HG02571 (cell line): ENCODE data around the gene PRKN.

Experiments used
- ATAC-seq: cut with Tn5 transposase; IDR thresholded peaks from one replicate; pipeline ENCODE4 v1.9.1; 2021; ENCODE audit warnings: mild to moderate bottlenecking, moderate library complexity; ENCODE audit not compliant: unreplicated experiment

PRKN gene

GRCh38 chr6:162014069-162014811, 713.3 kb downstream of the PRKN start:
- no peak for ATAC-seq

GRCh38 chr6:162005372-162005771, 722.2 kb downstream of the PRKN start:
- no peak for ATAC-seq

- no peak for ATAC-seq
Measured at GRCh38 chr6:161996783-161997182, 730.8 kb downstream of the PRKN start.

GRCh38 chr6:161985876-161986423, 741.6 kb downstream of the PRKN start:
- ATAC-seq = no peak

- no peak for ATAC-seq
Measured at GRCh38 chr6:161984713-161985112, 742.9 kb downstream of the PRKN start.

GRCh38 chr6:161976553-161976952, 751.0 kb downstream of the PRKN start:
- no peak for ATAC-seq

- ATAC-seq = no peak
Measured at GRCh38 chr6:161973064-161973463, 754.5 kb downstream of the PRKN start.

- no peak for ATAC-seq
Measured at GRCh38 chr6:161971043-161971442, 756.5 kb downstream of the PRKN start.

- no peak for ATAC-seq
Measured at GRCh38 chr6:161963634-161964234, 763.8 kb downstream of the PRKN start.

- no peak for ATAC-seq
Measured at GRCh38 chr6:161963181-161963580, 764.4 kb downstream of the PRKN start.

GRCh38 chr6:161961796-161962195, 765.8 kb downstream of the PRKN start:
- no peak for ATAC-seq

- ATAC-seq = no peak
Measured at GRCh38 chr6:161961046-161961445, 766.5 kb downstream of the PRKN start.

- no peak for ATAC-seq
Measured at GRCh38 chr6:161959072-161959471, 768.5 kb downstream of the PRKN start.

GRCh38 chr6:161956082-161956481, 771.5 kb downstream of the PRKN start:
- ATAC-seq = no peak

GRCh38 chr6:161954699-161955276, 772.8 kb downstream of the PRKN start:
- ATAC-seq = no peak

GRCh38 chr6:161954077-161954476, 773.5 kb downstream of the PRKN start:
- ATAC-seq = no peak

- no peak for ATAC-seq
Measured at GRCh38 chr6:161951126-161951525, 776.4 kb downstream of the PRKN start.

- ATAC-seq = no peak
Measured at GRCh38 chr6:161949531-161949930, 778.0 kb downstream of the PRKN start.

GRCh38 chr6:161948462-161948861, 779.1 kb downstream of the PRKN start:
- ATAC-seq = no peak

- no peak for ATAC-seq
Measured at GRCh38 chr6:161947371-161947770, 780.2 kb downstream of the PRKN start.

- no peak for ATAC-seq
Measured at GRCh38 chr6:161946461-161946860, 781.1 kb downstream of the PRKN start.

- no peak for ATAC-seq
Measured at GRCh38 chr6:161943561-161943960, 784.0 kb downstream of the PRKN start.
